ENCODE data around the gene CTNNB1. TPM values are rescaled to one million over a fixed set of nuclear protein-coding genes. Genes with fewer than 3 reads are reported as not detected.

The CTNNB1 gene
- total RNA-seq, 1 experiment from 2014 or later = 186 TPM

GRCh38 chr3:41258239-41258800 is 59.0 kb downstream of the CTNNB1 start:
- Histone ChIP-seq H3K4me3 (ENCODE audit: low read depth in 2 of 2, low read length in 2 of 2) (no peak overlapping the region), H3K27ac (ENCODE audit: low read length) (no peak overlapping the region), H3K36me3 (ENCODE audit: control insufficient read depth, insufficient read depth, low read length) (no peaks in the 10 kb centered on the region), H3K4me1 (ENCODE audit: control insufficient read depth, insufficient read depth, low read length) (no peaks in the 10 kb centered on the region), H3K9me3 (ENCODE audit: control insufficient read depth, insufficient read depth, low read depth, low read length) (no peaks in the 10 kb centered on the region), H3K27me3 (ENCODE audit: control insufficient read depth, insufficient read depth, low read length) (no peaks in the 10 kb centered on the region)
- intact Hi-C loops (cut with micrococcal nuclease; ENCODE audit: unreplicated experiment) (no loop called here), in situ Hi-C loops (cut with HindIII; ENCODE audit: low pct_unique_long_range_greater_than_20kb, low sequenced_read_pairs) (no loop called here)
- ChIA-PET POLR2A (no interaction called here), CTCF (no interaction called here)
- DNase-seq (ENCODE audit: low read depth, low spot score) (no peak), ATAC-seq (no peak)
- TF ChIP-seq TCF7L2 (IDR thresholded peaks at IDR 0.05; ENCODE audit: low read depth, low read length) = no peak
- TF ChIP-seq REST (IDR thresholded peaks at IDR 0.05; ENCODE audit: insufficient read depth in 1 of 2, low read depth in 2 of 2, low read length in 1 of 2) = no peak
- TF ChIP-seq POLR2AphosphoS5 (IDR thresholded peaks at IDR 0.05; ENCODE audit: low read depth, low read length) = no peak
- TF ChIP-seq, protein P1, sequence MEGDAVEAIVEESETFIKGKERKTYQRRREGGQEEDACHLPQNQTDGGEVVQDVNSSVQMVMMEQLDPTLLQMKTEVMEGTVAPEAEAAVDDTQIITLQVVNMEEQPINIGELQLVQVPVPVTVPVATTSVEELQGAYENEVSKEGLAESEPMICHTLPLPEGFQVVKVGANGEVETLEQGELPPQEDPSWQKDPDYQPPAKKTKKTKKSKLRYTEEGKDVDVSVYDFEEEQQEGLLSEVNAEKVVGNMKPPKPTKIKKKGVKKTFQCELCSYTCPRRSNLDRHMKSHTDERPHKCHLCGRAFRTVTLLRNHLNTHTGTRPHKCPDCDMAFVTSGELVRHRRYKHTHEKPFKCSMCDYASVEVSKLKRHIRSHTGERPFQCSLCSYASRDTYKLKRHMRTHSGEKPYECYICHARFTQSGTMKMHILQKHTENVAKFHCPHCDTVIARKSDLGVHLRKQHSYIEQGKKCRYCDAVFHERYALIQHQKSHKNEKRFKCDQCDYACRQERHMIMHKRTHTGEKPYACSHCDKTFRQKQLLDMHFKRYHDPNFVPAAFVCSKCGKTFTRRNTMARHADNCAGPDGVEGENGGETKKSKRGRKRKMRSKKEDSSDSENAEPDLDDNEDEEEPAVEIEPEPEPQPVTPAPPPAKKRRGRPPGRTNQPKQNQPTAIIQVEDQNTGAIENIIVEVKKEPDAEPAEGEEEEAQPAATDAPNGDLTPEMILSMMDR (IDR thresholded peaks at IDR 0.05) = no peak
- no peak for TF ChIP-seq SIN3A (IDR thresholded peaks at IDR 0.05; ENCODE audit: borderline replicate concordance, insufficient read depth, low read depth, low read length)
- no TSS peak for BruUV-seq (replicated peaks)

GRCh38 chr3:41259449-41260062 is 60.3 kb downstream of the CTNNB1 start:
- Histone ChIP-seq H3K9me3 (ENCODE audit: control insufficient read depth, insufficient read depth, low read depth, low read length) (no peaks in the 10 kb centered on the region), H3K36me3 (ENCODE audit: control insufficient read depth, insufficient read depth, low read length) (no peaks in the 10 kb centered on the region), H3K4me1 (ENCODE audit: control insufficient read depth, insufficient read depth, low read length) (no peaks in the 10 kb centered on the region), H3K27ac (ENCODE audit: low read length) (no peak overlapping the region), H3K27me3 (ENCODE audit: control insufficient read depth, insufficient read depth, low read length) (no peaks in the 10 kb centered on the region), H3K4me3 (ENCODE audit: low read depth in 2 of 2, low read length in 2 of 2) (no peak overlapping the region)
- intact Hi-C loops (cut with micrococcal nuclease; ENCODE audit: unreplicated experiment) = no loop called here
- POLR2A ChIA-PET = no interaction called here
- DNase-seq (ENCODE audit: low read depth, low spot score) = no peak
- TF ChIP-seq POLR2AphosphoS5 (IDR thresholded peaks at IDR 0.05; ENCODE audit: low read depth, low read length) (no peak), SIN3A (IDR thresholded peaks at IDR 0.05; ENCODE audit: borderline replicate concordance, insufficient read depth, low read depth, low read length) (no peak), TCF7L2 (IDR thresholded peaks at IDR 0.05; ENCODE audit: low read depth, low read length) (no peak), REST (IDR thresholded peaks at IDR 0.05; ENCODE audit: insufficient read depth in 1 of 2, low read depth in 2 of 2, low read length in 1 of 2) (no peak)
- TF ChIP-seq, protein P1 (IDR thresholded peaks at IDR 0.05) = no peak
- CTCF ChIA-PET = no interaction called here
- ATAC-seq = no peak
- in situ Hi-C loops (cut with HindIII; ENCODE audit: low pct_unique_long_range_greater_than_20kb, low sequenced_read_pairs) = no loop called here
- BruUV-seq (replicated peaks) = TSS peak; percentile 40
